DMS153 treated with DMSO at 0.1 percent for 48 hours (cell line): ENCODE results near the gene KCND3.

Experiments
- DNase-seq: peaks from one replicate; lab custom pipeline; 2025; ENCODE audit not compliant: unreplicated experiment; lab: John Stamatoyannopoulos, UW

The KCND3 gene

DNA sequence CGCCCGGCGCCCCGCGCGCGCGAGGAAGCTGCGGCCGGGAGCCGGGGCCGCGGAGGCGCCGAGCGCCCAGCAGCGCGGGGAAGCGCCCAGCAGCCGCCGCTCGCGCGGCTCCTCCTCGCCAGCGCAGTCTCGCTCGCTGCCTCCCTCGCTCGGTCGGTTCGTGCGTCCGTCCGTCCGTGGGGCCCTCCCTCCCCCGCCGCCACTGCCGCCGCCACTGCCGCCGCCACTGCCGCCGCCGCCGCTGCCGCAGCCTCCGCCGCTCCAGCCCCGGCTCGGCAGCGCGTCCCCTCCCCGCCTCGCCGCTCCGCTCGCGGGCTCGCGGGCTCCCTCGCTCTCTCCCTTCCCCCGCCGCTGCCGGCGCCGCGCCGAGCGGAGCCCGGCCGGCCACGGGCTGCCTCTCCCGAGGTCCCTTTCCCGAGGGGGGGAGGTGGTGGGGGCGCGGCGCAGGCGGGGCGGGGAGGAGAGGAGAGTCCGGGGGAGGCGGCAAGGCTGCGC is at the start of gene KCND3:
Gene KCND3, minus strand, starts transcription at position 138 of the 495 bp plus-strand sequence.
- DNase-seq, result no peak

DNA sequence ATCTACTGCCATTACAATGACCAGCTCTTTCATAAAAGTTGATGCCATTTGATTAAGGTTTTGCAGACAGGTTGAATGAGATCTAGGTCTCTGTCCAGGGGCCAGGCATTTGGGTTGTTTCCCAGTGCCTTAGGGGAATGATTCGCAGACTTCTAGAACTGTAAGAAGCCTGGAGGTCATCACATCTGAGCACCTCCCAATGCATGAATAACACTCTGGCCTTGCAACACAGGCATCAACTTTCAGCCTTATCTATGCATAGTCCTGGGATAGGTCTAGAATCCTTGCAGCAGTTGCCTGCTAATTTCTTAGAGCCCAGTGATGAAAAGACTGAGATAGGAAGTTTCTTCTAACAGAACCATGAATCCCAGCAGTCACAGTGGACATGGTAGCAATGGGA is 44.8 kb upstream of the KCND3 start:
- no peak for DNase-seq

DNA sequence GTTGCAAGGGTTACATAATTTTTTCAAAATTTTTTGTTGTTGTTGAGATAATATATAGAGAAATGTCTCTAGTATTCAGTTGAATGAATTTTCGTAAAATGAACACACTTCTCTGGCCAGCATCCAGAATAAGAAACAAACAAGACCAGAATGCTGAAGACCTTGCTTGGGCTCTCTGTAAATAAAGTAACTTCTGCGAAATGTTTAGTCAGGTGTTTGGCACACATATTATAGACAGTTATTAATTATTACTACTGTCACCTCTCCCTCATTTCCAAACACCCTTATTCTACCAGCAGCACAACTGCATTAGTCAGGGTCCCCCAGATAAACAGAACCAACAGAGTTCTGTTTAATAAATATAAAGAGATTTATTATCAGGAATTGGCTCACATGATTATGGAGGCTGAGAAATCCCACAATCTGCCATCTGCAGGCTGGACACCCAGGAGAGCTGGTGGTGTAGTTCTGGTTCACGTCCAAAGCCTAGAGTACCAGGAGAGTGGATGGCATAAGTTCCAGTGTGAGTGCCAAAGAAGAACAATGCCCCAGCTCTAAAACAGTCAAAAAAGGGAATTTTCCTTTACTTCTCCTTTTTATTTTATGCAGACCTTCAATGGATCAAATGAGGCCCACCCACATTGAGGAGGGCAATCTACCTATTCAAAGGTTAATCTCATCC is 44.1 kb upstream of the KCND3 start:
- DNase-seq, result no peak

DNA sequence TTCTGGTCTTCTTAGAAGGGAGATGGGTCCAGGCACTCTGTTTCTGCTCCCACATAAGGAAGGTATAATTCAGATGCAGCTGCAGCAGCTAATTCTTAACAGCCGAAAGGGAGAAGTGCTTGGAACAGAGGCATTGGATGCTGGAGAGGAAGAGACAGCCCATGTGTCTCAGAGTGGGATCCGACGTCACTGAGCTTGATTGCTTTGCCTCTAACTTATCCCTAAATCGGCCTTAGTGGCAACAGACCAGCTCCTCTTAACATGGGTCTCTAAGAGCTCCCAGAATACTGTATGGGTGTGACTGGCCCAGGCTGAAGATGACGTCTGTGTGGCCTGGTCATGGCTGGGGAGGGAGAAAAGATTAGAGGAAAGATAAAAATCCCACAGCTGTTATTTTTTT is 40.7 kb upstream of the KCND3 start:
- no peak for DNase-seq

DNA sequence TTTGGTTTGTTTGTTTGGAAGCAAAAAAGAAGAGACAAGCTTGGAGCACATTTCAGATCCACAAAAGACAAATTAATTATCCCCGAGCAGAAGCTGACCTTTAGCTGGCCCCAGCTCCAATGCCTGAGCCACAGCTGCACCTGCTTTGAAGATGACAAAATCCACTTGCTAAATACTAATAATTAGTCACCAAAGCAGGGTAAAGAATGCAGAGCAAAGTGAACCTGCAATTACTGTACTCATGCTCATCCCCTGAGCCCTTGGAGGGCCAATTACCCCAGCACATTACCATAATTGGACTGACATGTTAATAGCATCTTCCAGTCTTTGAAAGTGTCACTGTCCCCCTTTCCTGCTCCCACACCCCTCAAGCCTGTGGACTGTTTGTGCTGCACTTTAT is 38.2 kb upstream of the KCND3 start:
- no peak for DNase-seq

DNA sequence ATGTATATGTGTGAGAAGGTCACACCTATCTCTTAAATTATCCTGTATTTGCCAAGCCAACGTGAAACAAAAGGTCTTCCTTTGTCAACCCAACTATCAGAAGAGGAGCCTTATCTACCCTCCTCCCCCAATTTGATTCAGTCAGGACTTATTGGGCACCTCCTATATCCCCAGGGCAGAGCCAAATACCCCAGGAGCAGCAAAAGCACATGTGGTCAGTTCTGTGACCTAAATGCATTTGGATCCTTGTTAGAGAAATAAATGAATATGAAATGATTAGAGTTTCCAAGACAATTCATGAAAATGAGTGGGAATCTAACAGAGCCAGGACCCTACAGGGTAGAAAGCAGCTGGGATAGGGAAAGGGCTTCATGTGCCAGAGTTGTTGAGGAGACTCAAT is 37.0 kb upstream of the KCND3 start:
- DNase-seq, result no peak

DNA sequence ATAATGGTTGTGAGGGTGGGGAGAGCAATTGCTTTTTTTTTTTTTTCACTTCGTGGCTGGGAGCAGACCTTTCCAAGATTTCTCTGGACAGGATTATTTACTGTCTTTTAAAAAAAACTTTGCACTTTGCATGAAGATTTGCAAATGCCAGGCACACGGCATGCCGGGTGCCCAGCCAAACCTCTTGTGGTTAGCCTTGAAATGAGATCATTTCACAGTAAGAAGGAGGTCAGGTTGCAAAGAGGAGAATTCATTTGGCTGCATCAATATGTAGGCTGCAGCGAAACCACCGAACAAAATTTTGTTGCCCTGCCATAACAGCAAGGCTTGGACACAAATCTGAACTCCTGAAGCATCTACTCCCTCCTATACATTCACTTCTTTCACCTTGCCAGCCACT is 36.5 kb upstream of the KCND3 start:
- no peak for DNase-seq

DNA sequence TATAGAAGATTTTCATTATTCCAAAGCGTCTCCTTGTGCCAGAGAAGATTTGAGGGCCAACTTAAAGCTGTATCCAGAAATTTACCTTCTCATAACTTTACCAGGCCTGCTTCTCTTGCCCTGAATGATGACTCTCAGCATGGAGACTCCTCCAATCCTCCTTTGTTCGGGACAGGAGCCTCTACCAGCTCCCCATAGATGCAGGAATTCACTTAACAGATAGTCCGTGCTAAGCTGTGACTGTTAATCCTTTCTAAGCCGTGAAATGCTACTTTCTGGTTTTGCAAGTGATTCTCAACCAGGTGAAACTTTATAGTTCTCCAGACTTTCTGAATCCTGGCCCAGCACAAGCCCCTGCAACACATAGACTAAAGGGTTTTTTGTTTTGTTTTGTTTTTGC is 31.8 kb upstream of the KCND3 start:
- DNase-seq, result no peak

DNA sequence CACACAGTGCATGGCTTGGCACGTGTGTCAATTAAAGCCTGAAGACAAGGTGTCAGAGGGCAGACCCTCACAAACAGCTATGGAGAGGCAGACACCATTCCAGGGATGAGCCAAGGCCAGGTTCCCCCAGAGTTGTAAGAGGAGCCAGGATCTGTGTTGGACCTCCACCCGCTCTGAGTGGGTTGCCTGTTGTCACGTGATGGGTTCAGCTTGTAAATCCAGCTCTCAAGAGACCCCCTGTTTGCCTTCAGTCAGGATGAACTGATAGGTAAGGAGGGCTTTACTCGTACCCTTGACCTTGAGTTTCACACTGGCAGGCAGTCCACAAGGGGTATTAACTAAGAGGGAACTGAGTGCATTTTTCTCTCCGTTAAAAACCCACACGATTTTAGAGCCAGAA is 27.7 kb upstream of the KCND3 start:
- no peak for DNase-seq

DNA sequence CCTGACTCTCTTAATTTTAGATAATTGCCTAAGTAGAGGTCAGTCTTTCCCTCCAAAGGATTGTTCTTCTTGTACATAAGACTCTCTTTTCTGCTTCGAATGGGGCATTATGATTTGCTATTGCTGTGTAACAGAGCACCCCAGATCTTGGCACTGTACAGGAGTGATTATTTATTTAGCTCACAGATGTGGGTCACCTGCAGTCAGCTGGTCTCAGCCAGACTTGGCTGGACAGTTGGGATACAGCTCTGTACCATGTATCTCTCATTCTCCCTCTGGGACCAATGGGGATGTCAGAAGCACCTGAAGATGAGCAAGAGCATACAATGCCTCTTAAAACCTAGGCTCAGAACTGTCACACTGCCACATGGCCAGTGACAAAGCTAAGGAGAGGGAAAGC is 23.4 kb upstream of the KCND3 start:
- no peak for DNase-seq

DNA sequence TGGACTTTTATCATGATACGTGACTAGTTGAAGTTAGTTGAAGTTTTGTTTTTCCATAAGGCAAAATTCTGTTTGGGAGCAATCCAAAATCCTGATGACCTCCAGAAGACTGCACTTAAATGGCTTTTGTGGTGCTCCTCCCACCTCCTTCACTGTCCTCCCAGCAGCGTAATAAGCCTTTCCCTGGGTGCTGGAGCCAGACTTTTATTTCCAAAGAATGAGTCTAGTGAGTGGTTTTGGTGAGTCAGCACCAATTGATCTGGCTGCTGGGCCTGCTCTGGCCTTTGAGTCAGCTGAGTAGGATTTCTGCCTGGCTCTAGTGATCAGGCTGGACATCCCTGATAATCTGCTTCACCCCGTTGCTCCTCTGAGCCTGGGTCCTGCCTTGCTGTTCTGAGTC is 21.7 kb upstream of the KCND3 start:
- DNase-seq, result no peak

DNA sequence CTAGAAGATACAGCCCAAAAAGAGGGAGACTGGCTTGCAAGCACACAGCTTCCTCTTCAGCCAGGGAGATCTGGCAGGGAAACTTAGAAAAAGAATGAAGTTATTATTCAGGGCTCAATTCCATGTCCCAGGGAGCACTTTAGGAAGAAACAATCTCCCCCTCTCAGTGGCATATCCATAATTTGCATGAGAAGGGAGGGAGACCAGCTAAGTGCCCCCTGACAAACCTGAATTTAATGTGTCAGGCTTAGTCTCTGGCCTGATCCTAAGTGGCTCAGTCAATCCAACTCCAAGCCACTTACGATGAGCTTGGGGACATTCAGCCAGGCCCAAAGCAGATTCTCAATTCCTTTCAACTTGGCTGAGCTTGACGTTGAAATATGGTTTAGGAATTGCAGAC is 17.7 kb upstream of the KCND3 start:
- DNase-seq, result no peak

DNA sequence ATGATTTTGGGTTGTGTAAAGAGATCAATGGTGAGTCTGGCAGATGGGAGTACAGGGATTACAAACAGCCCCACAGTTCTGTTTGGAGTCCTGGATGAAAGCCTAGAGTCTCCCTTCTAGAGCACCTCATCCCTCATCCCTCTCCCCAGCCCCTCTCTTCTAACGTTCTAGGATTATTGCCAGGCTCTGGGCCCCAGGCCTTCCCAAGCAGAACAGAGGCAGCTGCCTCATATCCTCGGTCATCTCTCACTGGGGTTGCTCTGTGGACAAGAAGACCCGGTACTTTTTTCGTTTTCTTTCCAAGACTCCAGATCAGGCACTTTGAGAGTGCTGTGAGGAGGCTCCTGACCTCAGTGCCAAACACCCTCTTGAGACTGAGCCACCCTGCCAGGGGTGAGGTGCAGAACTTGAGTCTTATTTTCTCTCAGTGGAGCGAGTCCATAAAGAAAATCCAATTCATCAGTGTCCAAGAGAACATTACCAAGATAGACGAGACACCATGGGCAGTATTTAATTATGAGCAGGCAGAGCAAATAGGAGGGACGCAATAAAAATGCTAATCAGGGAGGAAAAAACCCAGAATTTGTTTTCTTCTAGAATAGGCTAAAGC is 17.1 kb upstream of the KCND3 start:
- DNase-seq, result no peak

DNA sequence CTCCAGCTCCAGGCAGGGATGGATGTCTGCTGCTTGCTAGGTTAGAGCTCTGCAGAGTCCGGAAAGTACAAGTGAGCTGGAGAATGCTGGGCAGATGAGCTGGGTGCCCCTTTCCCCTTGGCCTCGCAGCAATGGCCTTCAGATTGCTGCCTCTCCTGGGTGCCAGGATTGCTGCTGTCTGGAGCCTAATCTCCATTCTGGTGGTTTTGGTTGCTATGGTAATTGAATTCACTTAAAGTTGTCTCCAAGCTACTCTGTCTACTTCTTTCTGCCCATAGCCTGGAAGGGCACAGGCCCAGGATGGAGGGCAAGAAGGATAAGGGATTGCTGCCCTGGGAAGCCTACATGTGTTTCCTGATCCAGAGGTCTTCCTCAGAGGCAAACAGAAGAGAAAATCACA is 14.6 kb upstream of the KCND3 start:
- no peak for DNase-seq

DNA sequence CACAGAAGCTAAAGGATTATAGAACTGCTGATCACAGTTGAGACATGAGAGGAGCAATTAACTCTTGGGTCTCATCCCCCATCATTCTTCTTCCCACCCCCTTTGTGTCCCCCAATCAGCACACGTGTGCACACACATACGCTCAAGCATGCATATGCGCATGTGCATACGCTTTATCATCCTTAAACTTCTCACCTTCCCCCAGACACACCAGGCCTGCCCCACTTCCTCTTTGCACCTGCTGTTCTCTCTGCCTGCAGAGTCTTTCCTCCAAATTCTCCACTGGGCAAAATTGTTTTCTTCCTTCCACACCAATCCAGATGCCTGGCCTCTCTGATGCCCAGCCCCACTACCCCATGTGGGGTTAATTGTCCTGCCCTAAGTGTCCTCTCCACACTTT is 13.0 kb upstream of the KCND3 start:
- no peak for DNase-seq

DNA sequence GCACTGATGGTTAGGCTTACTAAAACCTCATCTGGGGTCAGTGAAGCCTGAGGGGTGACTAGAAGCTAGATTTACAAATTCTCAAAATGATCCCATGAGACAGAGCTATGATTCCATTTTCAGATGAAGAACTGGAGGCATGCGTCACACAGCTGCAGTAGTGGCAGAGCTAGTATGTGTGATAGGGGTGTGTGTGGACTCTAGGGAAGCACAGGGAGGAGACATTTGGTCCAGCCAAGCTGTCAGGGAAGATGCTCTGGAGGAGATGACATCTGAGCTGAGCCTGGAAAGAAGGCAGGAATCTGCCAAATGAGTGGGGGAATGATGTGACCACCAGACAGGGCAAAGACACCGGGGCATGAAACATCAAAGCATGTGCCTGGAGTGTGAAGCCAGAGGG is 12.0 kb upstream of the KCND3 start:
- no peak for DNase-seq

DNA sequence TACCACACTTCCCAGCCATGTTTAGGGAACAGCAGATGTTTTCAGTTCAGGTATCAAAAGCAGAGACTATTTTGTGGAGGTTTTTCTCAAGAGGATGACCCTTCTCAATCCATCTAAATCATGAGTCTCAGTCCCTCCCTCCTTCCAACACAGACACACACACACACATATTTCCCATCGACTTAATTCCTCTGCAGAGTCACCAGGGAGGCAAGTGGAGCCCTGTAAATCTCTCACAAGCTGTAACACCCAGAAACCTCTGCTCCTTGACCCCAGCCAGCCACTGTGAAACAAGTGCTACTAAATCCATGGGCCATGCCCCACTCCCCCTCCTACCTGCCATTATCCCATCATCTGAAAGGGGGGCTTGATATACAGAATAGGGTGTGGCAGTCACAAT is 10.6 kb upstream of the KCND3 start:
- DNase-seq, result no peak

DNA sequence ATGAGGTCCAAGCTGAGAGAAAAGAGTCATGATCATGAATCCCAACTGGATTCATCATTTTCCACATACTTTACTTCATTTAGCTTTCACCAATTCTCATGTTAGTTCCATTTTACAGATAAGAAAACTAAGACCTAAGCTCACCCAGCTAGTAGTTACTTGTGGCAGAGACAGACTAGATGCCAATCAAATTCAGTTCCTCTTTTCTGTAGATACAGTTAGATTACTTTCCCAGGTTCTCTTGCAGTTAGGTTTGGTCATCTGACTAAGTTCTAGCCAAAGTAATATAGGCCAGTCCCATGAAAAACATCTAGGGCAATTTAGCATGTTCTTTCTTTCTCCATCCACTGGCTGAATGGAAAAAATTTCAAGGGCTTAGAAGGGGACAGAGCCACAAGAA is 8.9 kb upstream of the KCND3 start:
- DNase-seq, result no peak

DNA sequence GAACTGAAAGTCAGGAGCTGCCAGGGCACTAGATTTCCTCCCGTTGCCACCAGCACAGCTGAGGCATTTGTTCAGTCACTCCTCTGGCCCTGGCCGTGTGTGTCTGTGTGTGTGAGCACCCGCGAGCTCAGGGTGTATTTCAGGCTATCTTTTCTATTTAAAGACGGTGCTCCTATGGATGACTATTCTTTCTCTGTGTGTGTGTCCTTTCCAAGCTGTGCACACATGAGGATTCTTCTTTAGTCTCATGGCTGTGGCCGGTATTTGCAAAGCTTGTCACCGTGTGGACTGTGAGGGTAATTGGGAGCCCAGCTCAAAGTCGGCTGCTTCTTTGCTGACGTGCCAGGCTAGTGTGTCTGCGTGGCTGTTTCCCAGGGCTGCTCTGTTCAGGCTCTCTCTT is 3.0 kb upstream of the KCND3 start:
- DNase-seq, result no peak

DNA sequence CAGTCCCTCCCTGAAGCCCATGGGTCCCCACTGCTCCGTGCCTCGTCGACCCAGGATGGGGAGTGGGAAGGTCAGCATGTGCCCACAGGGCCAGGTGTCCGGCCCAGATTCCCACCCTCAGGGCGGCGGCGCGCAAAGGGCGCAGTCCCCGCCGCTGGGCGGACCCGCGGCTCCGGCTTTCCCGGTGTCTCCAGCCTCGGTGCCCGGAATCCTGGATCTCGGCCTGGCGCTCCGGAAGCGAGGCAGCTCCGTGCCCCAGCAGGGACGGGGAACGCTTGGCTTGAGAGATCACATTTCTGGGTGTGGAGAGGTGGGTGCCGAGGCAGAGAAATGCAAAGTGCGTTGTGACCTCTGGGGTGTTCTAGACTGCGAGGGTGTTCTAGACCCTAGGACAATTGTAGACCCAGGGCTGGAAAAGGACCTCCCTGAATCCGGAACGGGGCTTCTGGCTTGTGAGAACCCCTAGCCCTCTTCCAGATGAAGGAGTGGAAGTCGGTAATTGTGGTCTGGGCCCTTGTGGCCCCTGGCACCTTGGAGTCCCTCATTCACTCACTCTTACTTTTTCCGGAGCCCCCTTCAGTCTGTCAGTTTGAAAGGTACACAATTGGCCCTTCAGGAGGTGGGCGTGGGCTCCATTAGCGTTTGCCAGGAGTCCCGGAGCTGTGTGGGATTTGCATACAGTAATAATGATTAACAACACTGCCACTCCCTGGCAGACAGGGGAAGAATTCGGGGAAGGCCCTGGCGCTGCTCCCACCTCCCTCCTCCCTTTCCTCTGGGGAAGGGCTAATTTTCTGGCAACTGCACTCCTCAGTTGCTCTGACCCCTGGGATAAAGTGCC is 1.6 kb upstream of the KCND3 start:
- peak; percentile 87 for DNase-seq

DNA sequence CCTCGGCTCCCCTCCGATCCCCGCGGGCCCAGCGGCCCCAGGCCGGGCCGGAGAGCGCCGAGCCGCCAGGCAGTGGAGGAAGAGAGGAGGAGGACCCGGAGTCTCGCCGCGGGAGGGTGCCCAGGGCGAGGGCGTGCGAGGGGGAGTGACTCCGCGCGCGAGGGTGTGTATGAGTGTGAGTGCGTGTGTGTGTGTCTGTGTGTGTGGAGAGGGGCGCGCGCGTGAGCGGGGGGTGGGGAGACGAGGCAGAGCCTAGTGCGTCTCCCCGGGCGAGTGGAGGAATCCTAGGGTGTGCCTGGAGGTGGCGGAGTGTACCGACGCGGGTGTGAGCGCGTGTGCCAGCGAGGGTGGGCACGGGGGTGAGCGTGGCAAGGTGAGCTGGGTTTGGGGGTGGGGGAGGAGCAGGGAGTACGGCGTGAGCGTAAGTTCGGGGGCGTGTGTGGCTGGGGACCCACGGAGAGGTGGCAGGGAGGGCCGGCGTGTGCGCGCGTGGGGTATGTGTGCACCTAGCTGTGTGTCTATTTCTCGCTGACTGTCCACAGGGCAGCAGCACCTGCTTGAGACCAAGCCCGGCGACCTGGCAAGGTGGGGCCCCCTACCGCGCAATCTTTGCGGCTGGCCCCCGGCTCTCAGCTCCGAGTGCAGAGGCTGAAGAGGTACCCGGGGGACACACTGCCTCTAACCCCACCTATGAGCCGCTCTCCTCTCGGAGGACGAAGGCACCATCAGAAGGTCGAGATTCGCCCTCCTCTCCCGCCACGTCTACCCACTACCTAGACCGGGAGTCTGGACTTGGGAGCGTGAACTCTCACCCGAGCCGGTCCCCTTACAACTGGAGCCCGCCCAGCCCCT is 784 bp upstream of the KCND3 start:
- DNase-seq, result no peak
